IPS-15b (cell line): Measurements from ENCODE around the gene CDK6.

Source experiments
- H3K27me3 ChIP-seq: one replicate; pipeline ENCODE4 v1.6.1; 2013; ENCODE audit warnings: low read length; ENCODE audit not compliant: control insufficient read depth, insufficient read depth
- H3K36me3 ChIP-seq: one replicate; pipeline ENCODE4 v1.6.1; 2013; ENCODE audit warnings: low read length; ENCODE audit not compliant: control insufficient read depth, insufficient read depth
- H3K4me1 ChIP-seq: one replicate; pipeline ENCODE4 v1.6.1; 2013; ENCODE audit warnings: mild to moderate bottlenecking, low read length; ENCODE audit not compliant: control insufficient read depth, insufficient read depth
- H3K4me3 ChIP-seq: one replicate; pipeline ENCODE4 v1.5.1; 2013; ENCODE audit warnings: low read depth, low read length
- H3K9ac ChIP-seq: one replicate; pipeline ENCODE4 v1.6.1; 2013; ENCODE audit warnings: low read depth, mild to moderate bottlenecking, low read length
- H3K9me3 ChIP-seq: one replicate; pipeline ENCODE4 v1.6.1; 2013; ENCODE audit warnings: mild to moderate bottlenecking, low read length; ENCODE audit not compliant: control insufficient read depth, insufficient read depth

The CDK6 gene

DNA sequence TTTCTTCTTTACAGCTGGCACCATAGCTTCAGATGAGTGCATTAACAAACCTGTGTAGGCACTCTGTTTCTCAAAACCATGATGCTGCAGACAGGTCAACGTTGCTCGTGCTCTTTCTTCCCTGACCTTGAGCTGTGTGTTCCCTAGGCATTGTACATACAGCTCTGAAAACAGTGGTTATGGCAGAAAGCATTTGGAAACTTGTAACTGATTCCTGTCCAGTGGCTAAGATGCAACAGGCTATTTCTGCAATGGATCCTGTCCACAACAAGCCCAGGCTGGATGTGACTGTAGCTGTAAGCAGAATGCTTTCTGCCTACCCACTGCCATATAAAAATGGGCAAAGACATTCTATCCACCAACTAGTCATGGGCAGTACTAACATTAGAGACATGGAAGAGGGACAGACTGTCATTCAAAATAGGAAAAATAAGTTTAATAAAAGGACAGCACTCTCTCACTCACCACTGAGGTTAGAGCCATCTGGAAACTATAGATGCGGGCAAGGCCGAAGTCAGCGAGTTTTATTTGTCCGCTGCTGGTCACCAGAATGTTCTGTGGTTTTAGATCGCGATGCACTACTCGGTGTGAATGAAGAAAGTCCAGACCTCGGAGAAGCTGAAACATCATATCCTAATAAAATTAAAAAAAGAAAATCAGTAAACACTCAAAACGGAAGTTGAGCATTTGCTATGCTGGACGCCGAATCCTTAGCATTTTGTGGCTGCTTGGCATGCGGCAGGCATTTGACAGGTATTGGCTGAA lies 111.0 kb downstream of the CDK6 start:
- Histone ChIP-seq H3K9me3 (no peaks in the 10 kb centered on the region), H3K4me3 (no peak overlapping the region), H3K4me1 (peaks cover 14% of the 10 kb centered on the region), H3K9ac (no peak overlapping the region), H3K36me3 (peaks cover 2% of the 10 kb centered on the region), H3K27me3 (no peaks in the 10 kb centered on the region)

DNA sequence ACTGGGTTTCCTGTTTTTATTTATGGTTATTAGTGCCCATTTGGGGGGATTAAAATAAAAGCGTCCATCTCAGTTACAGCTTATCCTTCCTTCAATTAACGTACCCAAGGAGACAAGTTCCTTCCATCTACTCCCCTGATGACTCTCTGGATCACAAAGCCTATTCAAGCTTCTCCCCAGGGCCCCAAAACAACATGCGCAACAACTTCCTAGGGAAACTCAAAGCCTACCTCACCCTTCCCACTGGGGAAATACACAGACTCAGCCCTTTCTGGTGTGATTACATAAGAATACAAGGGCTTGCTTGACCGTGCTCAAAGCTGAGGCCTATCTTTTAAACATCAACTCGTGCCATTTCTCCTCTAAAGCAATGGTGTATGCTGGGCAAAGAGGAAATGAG lies 112.4 kb downstream of the CDK6 start:
- H3K9me3 ChIP-seq, result no peaks in the 10 kb centered on the region
- H3K9ac ChIP-seq, result no peak overlapping the region
- peaks cover 2% of the 10 kb centered on the region for H3K36me3 ChIP-seq
- H3K4me1 ChIP-seq, result peaks cover 14% of the 10 kb centered on the region
- no peaks in the 10 kb centered on the region for H3K27me3 ChIP-seq
- no peak overlapping the region for H3K4me3 ChIP-seq

DNA sequence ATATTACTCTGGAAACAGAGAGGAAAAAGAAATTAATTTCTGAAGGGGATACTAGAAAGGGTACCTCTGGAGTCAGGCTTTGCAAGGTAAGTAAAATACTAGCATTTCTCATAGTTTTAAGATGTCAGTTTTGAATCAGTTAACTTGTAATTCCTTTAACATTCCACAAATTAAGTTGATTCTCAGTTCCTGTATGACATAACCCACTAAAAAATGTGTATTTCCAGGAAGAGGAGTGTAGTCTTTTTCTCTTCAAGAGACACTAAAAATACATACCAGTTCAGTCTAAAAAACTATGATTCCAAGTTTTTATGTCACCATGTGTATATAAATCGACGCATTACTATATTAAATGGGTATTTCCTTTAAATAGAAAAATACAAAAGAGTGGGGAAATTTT lies 113.2 kb downstream of the CDK6 start:
- H3K4me1 ChIP-seq, result peaks cover 14% of the 10 kb centered on the region
- H3K9me3 ChIP-seq, result no peaks in the 10 kb centered on the region
- no peaks in the 10 kb centered on the region for H3K27me3 ChIP-seq
- peaks cover 2% of the 10 kb centered on the region for H3K36me3 ChIP-seq
- no peak overlapping the region for H3K9ac ChIP-seq
- no peak overlapping the region for H3K4me3 ChIP-seq

DNA sequence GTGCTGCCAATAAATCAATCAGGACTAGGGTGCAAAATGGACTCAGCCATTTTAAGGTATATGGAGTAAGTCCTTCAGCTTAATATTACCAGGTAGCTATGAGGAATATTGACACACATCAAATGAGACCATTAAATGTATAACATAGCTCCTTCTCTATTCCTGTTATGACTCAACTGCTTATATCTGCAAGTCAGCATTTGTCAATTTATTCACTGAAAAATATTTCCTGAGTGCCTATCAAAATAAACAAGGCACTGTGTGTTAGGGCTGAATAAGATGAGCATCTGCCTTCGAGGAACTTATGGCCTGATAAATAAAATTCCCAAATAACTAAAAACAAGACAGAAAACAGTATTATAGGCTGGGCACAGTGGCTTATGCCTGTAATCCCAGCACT lies 113.8 kb downstream of the CDK6 start:
- H3K9ac ChIP-seq, result no peak overlapping the region
- no peak overlapping the region for H3K4me3 ChIP-seq
- H3K4me1 ChIP-seq, result peaks cover 14% of the 10 kb centered on the region

DNA sequence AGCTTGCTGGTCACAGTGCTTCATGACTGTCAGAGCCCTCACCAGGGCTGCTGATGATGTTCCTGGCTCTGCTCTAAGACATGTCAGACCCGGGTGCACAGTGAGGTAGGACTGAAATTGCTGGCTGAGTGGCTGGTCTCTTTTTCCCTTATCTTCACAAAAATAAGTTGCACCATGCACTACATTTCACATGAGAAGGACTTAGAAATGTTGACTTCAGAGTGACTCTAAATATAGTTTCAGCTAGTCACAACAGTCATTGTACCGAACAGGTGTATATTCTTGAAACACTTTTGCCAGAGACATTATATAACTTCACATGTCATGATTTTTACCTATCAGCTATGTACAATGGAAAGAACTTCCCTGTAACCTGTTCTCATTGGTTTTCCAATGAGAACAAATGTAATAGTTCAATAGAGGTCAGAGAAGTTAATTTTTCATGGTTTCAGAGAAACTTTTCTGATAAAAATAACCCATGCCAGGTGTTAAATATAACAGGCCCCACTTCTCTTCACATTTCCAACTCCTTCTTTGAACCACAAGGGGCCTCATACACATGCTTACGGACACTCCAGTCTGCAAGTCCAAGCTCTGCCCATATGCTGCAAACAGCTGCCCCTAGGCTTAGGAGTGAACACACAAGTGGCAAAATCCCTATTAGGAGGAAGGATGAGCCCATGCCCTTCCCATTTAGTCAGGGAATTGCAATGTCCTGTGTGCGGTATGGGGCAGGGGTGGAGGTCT lies 115.6 kb downstream of the CDK6 start:
- peaks cover 2% of the 10 kb centered on the region for H3K36me3 ChIP-seq
- H3K27me3 ChIP-seq, result no peaks in the 10 kb centered on the region
- H3K4me3 ChIP-seq, result no peak overlapping the region
- peaks cover 14% of the 10 kb centered on the region for H3K4me1 ChIP-seq
- no peak overlapping the region for H3K9ac ChIP-seq
- H3K9me3 ChIP-seq, result no peaks in the 10 kb centered on the region

More for the DNA sequence above, 113.8 kb downstream of the CDK6 start:
- Histone ChIP-seq H3K36me3 (peaks cover 2% of the 10 kb centered on the region), H3K27me3 (no peaks in the 10 kb centered on the region), H3K9me3 (no peaks in the 10 kb centered on the region)

DNA sequence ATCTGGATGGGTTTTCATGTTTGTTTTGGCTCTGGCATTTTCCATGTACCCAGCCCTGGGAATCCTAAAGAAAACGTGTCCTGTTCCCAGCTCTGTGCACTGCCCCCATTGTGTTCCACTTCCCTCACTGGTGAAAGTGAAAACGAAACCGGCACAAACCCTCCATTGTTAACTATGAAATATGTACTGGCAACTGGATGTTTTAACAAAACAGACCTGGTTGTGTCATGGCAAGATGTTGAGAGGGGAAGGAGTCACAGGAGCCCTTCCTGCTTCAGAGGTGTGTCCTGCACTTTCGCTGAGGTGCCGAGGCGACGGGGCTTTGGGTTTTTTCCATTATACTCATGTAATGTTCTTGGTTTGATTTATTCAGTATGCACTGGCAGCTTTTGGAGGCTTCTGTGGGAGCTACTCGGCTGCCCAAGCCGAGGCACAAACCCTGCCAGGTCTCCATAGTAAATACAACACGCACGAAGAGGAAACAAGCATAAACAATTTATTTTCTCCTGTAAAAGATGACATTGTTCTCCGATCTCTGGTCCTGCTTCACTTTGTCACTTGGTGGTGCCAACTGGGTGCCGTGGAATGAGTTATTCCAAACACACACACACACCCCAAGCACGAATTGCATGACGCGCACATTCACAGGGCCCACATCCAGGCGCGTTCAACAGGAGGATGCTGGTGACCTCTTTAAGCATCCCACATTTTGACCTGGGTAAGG lies 118.2 kb downstream of the CDK6 start:
- Histone ChIP-seq H3K36me3 (no peaks in the 10 kb centered on the region), H3K4me3 (no peak overlapping the region), H3K9me3 (no peaks in the 10 kb centered on the region), H3K9ac (no peak overlapping the region), H3K4me1 (no peaks in the 10 kb centered on the region), H3K27me3 (no peaks in the 10 kb centered on the region)

DNA sequence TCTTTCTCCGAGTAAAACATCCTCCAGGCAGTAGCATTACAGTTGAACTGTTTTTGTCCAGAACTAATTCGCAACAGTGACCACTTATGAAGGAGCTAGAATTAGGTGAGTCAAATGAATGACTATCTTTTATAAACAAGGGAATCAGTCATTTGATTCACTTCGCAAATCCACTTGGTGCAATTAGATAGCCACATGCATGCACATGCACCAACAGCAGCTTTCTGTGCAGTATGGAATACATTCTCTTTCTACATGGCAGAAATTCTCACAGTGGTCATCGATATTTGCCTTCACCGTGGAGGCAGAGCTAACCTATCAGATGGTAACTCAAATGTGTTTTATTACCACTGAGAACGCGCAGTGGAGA lies 118.8 kb downstream of the CDK6 start:
- Histone ChIP-seq H3K4me1 (no peaks in the 10 kb centered on the region), H3K9ac (no peak overlapping the region), H3K9me3 (no peaks in the 10 kb centered on the region), H3K27me3 (no peaks in the 10 kb centered on the region), H3K36me3 (no peaks in the 10 kb centered on the region), H3K4me3 (no peak overlapping the region)

DNA sequence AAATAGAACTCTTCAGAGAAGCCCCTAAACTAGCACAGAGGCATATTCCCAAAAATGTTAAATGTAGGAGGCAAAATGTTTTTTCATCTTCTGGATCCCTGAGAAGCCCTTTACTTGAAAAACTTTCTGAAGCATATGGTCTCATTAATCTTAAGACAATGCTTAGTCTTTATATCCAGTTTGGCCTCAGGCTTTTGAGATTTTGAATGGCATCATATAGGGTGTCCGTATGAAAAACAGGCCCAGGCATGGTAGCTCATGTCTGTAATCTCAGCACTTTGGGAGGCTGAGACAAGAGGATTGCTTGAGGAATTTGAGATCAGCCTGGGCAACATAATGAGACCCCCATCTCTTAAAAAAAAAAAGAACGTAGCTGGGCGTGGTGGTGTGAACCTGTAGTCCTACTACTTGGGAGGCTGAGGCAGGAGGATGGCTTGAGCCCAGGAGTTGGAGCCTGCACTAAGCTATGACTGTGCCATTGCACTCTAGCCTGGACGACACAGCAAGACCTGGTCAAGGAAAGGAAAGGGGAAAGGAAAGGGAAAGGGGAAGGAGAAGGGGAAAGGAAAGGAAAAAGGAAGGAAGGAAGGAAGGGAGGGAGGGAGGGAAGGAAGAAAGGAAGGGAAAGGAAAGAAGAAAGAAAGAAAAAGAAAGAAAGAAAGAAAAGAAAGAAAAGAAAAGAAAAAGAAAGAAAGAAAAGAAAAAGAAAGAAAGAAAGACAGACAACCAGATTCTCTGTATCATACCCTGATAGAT lies 119.4 kb downstream of the CDK6 start:
- no peaks in the 10 kb centered on the region for H3K4me1 ChIP-seq
- no peaks in the 10 kb centered on the region for H3K9me3 ChIP-seq
- no peaks in the 10 kb centered on the region for H3K27me3 ChIP-seq
- H3K4me3 ChIP-seq, result no peak overlapping the region
- no peaks in the 10 kb centered on the region for H3K36me3 ChIP-seq
- no peak overlapping the region for H3K9ac ChIP-seq

DNA sequence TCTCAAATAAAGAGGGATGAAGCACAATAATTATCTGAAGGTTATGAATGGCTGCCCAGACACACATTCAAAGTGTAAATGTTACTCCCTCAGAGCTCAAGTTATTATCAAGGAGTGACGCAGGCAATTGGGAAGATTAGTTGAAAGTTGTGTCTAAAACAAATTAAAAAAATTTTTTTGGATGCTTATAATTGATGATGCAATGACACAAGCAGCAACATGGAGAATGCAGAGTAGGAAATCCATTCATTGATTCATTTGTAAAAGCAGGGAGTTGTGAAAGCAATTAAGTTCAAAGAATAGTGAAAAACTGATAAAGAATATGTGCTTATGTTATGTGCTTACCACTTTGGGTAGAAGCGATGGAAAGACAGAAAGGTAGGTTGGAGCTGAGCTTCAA lies 120.4 kb downstream of the CDK6 start:
- Histone ChIP-seq H3K36me3 (no peaks in the 10 kb centered on the region), H3K9ac (no peak overlapping the region), H3K9me3 (no peaks in the 10 kb centered on the region), H3K4me1 (no peaks in the 10 kb centered on the region), H3K27me3 (no peaks in the 10 kb centered on the region), H3K4me3 (no peak overlapping the region)

DNA sequence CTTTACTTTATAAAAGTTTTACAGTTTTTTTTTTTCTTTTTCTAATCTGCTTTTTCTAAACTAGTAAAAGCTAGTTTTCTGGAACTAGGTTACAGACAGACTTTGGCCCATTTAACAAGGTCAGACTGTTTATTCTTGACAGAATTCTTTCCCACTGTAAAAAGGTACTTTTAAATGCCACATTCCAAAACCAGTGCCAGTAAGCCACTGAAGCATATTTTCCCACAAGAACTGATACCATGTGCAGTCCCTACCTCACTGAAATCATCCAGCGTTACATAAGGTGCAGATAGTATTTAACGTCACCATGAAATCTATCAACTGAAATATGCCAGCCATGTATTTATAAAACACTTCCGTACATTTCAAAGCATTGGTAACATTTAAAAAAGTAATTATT lies 121.6 kb downstream of the CDK6 start:
- Histone ChIP-seq H3K9me3 (no peaks in the 10 kb centered on the region), H3K27me3 (no peaks in the 10 kb centered on the region), H3K4me3 (no peak overlapping the region), H3K4me1 (no peaks in the 10 kb centered on the region), H3K9ac (no peak overlapping the region), H3K36me3 (no peaks in the 10 kb centered on the region)

DNA sequence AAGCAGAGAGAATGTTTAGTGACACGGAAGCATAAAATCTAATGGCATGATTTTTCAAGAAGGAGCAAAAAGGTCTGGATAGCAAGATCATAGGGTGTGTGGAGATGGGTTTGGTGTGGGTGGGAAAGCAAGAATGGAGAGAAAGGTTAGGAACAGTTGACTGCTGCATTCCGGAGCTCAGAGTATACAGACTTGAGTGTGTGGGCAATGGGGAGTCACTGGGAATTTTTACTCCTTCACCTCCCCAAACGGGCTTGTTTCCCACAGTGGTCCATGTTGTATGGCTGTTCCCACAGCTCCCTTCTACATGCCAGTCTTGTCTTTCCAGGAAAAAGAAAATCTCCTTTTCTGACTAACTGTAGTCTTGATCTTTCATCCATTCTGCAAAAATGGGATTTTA lies 122.1 kb downstream of the CDK6 start:
- no peaks in the 10 kb centered on the region for H3K36me3 ChIP-seq
- no peak overlapping the region for H3K9ac ChIP-seq
- H3K4me1 ChIP-seq, result no peaks in the 10 kb centered on the region
- no peak overlapping the region for H3K4me3 ChIP-seq
- H3K9me3 ChIP-seq, result no peaks in the 10 kb centered on the region
- no peaks in the 10 kb centered on the region for H3K27me3 ChIP-seq
